Activated naive CD4-positive, alpha-beta T cell treated with anti-CD3 and anti-CD28 coated beads, Interleukin-2, amount 50 U/mL, for 24 hours (primary cell): ENCODE results near the gene NBAS.
"Not testable (repeated sequence)": the region's sequence is repeated elsewhere in the genome, so short reads cannot be mapped to it uniquely, and the experiment has no call there.

Source experiments
- H3K27ac Mint-ChIP-seq: one replicate; pipeline ENCODE4 v1.8.0; 2021; ENCODE audit warnings: mild to moderate bottlenecking, mixed read lengths
- H3K27me3 Mint-ChIP-seq: one replicate; pipeline ENCODE4 v1.8.0; 2021; ENCODE audit warnings: mixed read lengths
- H3K36me3 Mint-ChIP-seq: one replicate; pipeline ENCODE4 v1.8.0; 2021; ENCODE audit warnings: mixed read lengths
- H3K4me1 Mint-ChIP-seq: one replicate; pipeline ENCODE4 v1.8.0; 2021; ENCODE audit warnings: mixed read lengths
- H3K4me3 Mint-ChIP-seq: one replicate; pipeline ENCODE4 v1.8.0; 2021; ENCODE audit warnings: mild to moderate bottlenecking, mixed read lengths
- H3K9me3 Mint-ChIP-seq: one replicate; pipeline ENCODE4 v1.8.0; 2021; ENCODE audit warnings: mixed read lengths

Gene NBAS

GRCh38 chr2:15554525-15555218, 6.5 kb downstream of the NBAS start:
- H3K36me3 Mint-ChIP-seq, result peaks cover 13% of the 10 kb centered on the region
- no peak overlapping the region for H3K27ac Mint-ChIP-seq

GRCh38 chr2:15553951-15554350, 7.2 kb downstream of the NBAS start:
- no peak overlapping the region for H3K27ac Mint-ChIP-seq
- H3K4me1 Mint-ChIP-seq, result peaks cover 21% of the 10 kb centered on the region
- H3K9me3 Mint-ChIP-seq, result no peaks in the 10 kb centered on the region
- no peaks in the 10 kb centered on the region for H3K27me3 Mint-ChIP-seq
- H3K36me3 Mint-ChIP-seq, result peaks cover 18% of the 10 kb centered on the region
- H3K4me3 Mint-ChIP-seq, result no peak overlapping the region

More at GRCh38 chr2:15554525-15555218, 6.5 kb downstream of the NBAS start:
- H3K4me3 Mint-ChIP-seq, result no peak overlapping the region
- H3K27me3 Mint-ChIP-seq, result no peaks in the 10 kb centered on the region
- peaks cover 29% of the 10 kb centered on the region for H3K4me1 Mint-ChIP-seq
- H3K9me3 Mint-ChIP-seq, result no peaks in the 10 kb centered on the region

DNA sequence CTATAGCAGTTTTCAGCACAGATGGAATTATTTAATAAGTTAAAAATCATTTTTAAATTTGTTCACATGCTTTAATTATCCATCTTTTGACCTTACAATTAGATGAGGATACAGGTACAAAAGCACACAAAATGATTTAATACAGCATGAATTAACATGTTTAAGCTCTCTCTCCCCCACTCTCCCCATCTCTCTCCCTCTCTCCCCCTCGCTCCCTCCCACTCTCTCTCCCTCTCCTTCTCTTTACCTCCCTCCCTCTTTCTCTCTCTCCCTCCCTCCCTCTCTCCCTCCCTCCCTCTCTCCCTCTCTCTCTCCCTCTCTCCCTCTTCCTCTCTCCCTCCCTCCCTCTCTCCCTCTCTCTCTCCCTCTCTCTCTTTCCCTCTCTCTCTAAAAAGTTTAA, 7.6 kb downstream of the NBAS start:
- no peaks in the 10 kb centered on the region for H3K27me3 Mint-ChIP-seq
- peaks cover 21% of the 10 kb centered on the region for H3K4me1 Mint-ChIP-seq
- no peak overlapping the region for H3K27ac Mint-ChIP-seq
- no peaks in the 10 kb centered on the region for H3K9me3 Mint-ChIP-seq
- H3K36me3 Mint-ChIP-seq, result peaks cover 22% of the 10 kb centered on the region
- H3K4me3 Mint-ChIP-seq, result no peak overlapping the region

GRCh38 chr2:15548974-15549373, 12.2 kb downstream of the NBAS start:
- Mint-ChIP-seq H3K36me3 (peaks cover 18% of the 10 kb centered on the region), H3K27me3 (no peaks in the 10 kb centered on the region), H3K9me3 (no peaks in the 10 kb centered on the region), H3K4me3 (no peak overlapping the region), H3K4me1 (peaks cover 7% of the 10 kb centered on the region), H3K27ac (no peak overlapping the region)

- no peak overlapping the region for H3K4me3 Mint-ChIP-seq
- H3K36me3 Mint-ChIP-seq, result peaks cover 16% of the 10 kb centered on the region
- no peaks in the 10 kb centered on the region for H3K9me3 Mint-ChIP-seq
- no peak overlapping the region for H3K27ac Mint-ChIP-seq
- H3K27me3 Mint-ChIP-seq, result no peaks in the 10 kb centered on the region
- H3K4me1 Mint-ChIP-seq, result peaks cover 7% of the 10 kb centered on the region
Measured at GRCh38 chr2:15547115-15547876, 13.8 kb downstream of the NBAS start.

- Mint-ChIP-seq H3K36me3 (peaks cover 14% of the 10 kb centered on the region), H3K4me3 (no peak overlapping the region), H3K27me3 (no peaks in the 10 kb centered on the region), H3K4me1 (peaks cover 7% of the 10 kb centered on the region), H3K9me3 (no peaks in the 10 kb centered on the region), H3K27ac (no peak overlapping the region)
Measured at GRCh38 chr2:15546297-15547098, 14.6 kb downstream of the NBAS start.

- Mint-ChIP-seq H3K9me3 (no peaks in the 10 kb centered on the region), H3K27me3 (no peaks in the 10 kb centered on the region), H3K4me1 (peaks cover 17% of the 10 kb centered on the region), H3K4me3 (no peak overlapping the region), H3K36me3 (peaks cover 17% of the 10 kb centered on the region), H3K27ac (no peak overlapping the region)
Measured at GRCh38 chr2:15544227-15544626, 16.9 kb downstream of the NBAS start.

DNA sequence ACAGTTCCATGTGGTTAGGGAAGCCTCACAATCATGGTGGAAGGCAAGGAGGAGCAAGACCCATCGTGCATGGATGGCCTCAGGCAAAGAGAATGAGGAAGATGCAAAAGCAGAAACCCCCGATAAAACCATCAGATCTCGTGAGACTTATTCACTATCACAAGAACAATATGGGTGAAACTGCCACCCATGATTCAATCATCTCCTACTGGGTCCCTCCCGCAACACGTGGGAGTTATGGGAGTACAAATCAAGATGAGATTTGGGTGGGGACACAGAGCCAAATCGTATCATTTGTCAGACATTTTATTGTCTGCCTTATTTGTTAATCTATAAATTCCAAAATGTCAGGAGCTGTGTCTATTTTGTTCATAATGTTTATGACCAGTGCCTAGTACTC, 17.6 kb downstream of the NBAS start:
- Mint-ChIP-seq H3K4me3 (no peak overlapping the region), H3K27me3 (no peaks in the 10 kb centered on the region), H3K27ac (no peak overlapping the region), H3K9me3 (no peaks in the 10 kb centered on the region), H3K36me3 (peaks cover 11% of the 10 kb centered on the region), H3K4me1 (peaks cover 17% of the 10 kb centered on the region)

- H3K9me3 Mint-ChIP-seq, result no peaks in the 10 kb centered on the region
- H3K4me1 Mint-ChIP-seq, result peaks cover 17% of the 10 kb centered on the region
- no peaks in the 10 kb centered on the region for H3K27me3 Mint-ChIP-seq
- no peak overlapping the region for H3K4me3 Mint-ChIP-seq
- no peak overlapping the region for H3K27ac Mint-ChIP-seq
- H3K36me3 Mint-ChIP-seq, result peaks cover 11% of the 10 kb centered on the region
Measured at GRCh38 chr2:15543053-15543452, 18.1 kb downstream of the NBAS start.

- not testable (repeated sequence) for H3K27ac Mint-ChIP-seq, H3K9me3 Mint-ChIP-seq, H3K27me3 Mint-ChIP-seq, H3K4me3 Mint-ChIP-seq
- Mint-ChIP-seq H3K36me3 (peaks cover 12% of the 10 kb centered on the region), H3K4me1 (peaks cover 17% of the 10 kb centered on the region)
Measured at GRCh38 chr2:15542269-15542668, 18.9 kb downstream of the NBAS start.

DNA sequence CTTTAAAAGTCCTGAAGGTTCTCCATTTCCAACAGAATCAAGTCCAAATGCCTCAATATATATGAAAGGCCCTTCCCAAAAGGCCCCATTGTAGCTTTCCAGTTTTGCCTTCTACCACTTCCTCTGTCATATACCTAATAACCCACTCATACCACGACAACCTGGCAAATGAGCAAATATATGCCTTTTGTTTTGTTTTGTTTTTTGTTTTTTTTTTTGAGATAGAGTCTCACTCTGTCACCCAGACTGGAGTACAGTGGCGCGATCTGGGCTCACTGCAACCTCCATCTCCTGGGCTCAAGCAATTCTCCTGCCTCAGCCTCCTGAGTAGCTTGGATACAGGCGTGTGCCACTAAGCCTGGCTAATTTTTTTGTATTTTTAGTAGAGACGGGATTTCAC, 20.6 kb downstream of the NBAS start:
- not testable (repeated sequence) for H3K9me3 Mint-ChIP-seq, H3K4me3 Mint-ChIP-seq, H3K27ac Mint-ChIP-seq, H3K27me3 Mint-ChIP-seq
- peaks cover 15% of the 10 kb centered on the region for H3K4me1 Mint-ChIP-seq
- peaks cover 12% of the 10 kb centered on the region for H3K36me3 Mint-ChIP-seq

DNA sequence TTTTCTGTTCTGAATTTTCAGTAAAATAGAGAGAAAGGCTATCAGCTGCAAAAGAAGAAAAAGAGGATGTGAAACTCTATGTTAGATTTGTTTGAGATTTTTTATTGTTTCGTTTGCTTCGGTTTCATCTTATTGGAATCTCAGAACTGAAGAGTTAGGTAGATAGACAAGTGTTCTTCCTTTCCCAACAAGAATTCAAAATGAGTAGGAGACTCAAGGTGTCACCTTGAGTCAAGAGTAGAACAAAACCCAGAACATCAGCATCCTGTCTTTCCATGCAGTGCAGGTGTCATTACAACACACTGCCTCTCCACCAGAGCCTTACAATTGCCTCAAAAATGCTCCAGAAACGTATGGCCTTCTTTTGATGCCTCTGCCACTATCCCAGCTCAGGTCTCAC, 21.1 kb downstream of the NBAS start:
- Mint-ChIP-seq H3K27ac (no peak overlapping the region), H3K36me3 (peaks cover 12% of the 10 kb centered on the region)

DNA sequence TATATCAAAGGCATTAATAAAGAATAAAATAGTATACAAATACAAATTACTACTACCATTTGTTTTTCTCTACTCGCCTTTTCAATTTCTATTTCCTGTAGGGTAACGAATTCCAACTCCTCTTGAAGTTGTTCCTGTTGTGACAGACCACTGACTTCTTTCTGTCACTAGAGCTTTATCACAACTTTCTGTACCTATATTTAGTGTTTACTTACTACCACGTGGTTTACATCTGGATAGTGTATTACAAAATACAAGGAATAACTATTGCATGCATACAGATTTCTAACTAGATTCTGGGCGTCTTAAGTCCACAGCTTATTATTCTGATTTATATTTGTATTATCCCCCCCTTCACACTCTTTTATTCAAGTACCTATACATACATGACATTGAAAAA, 22.3 kb downstream of the NBAS start:
- H3K4me3 Mint-ChIP-seq, result no peak overlapping the region
- no peak overlapping the region for H3K27ac Mint-ChIP-seq
- H3K27me3 Mint-ChIP-seq, result no peaks in the 10 kb centered on the region
- H3K36me3 Mint-ChIP-seq, result peaks cover 11% of the 10 kb centered on the region
- peaks cover 10% of the 10 kb centered on the region for H3K4me1 Mint-ChIP-seq
- no peaks in the 10 kb centered on the region for H3K9me3 Mint-ChIP-seq

More for the DNA sequence above, 21.1 kb downstream of the NBAS start:
- Mint-ChIP-seq H3K4me3 (no peak overlapping the region), H3K4me1 (peaks cover 10% of the 10 kb centered on the region), H3K27me3 (no peaks in the 10 kb centered on the region), H3K9me3 (no peaks in the 10 kb centered on the region)

GRCh38 chr2:15533860-15534480, 27.2 kb downstream of the NBAS start:
- Mint-ChIP-seq H3K4me1 (no peaks in the 10 kb centered on the region), H3K4me3 (no peak overlapping the region), H3K27ac (no peak overlapping the region), H3K27me3 (no peaks in the 10 kb centered on the region), H3K9me3 (no peaks in the 10 kb centered on the region), H3K36me3 (peaks cover 19% of the 10 kb centered on the region)

GRCh38 chr2:15532996-15533395, 28.1 kb downstream of the NBAS start:
- H3K27ac Mint-ChIP-seq, result no peak overlapping the region
- H3K9me3 Mint-ChIP-seq, result no peaks in the 10 kb centered on the region
- H3K4me3 Mint-ChIP-seq, result no peak overlapping the region
- H3K36me3 Mint-ChIP-seq, result peaks cover 23% of the 10 kb centered on the region
- no peaks in the 10 kb centered on the region for H3K27me3 Mint-ChIP-seq
- H3K4me1 Mint-ChIP-seq, result no peaks in the 10 kb centered on the region
